Body of pancreas (tissue), 4 donors: ENCODE data around the gene HIC1.

ENCODE experiments used
- CTCF ChIP-seq, 7 experiments: fragments of 450-650 bp in 4 of 7; fragments of 200-600 bp in 3 of 7; sonication (generic) in 3 of 7; IDR thresholded peaks; one replicate each; pipeline ENCODE4 v1.5.1; 2016 to 2019; ENCODE audit warnings: antibody characterized with exemption in 7 of 7
- POLR2A ChIP-seq, 3 donors: fragments of 450-650 bp; IDR thresholded peaks; one replicate each; pipeline ENCODE4 v1.6.1; 2016; ENCODE audit warnings: antibody characterized with exemption in 3 of 3, mild to moderate bottlenecking in 2 of 3

DNA sequence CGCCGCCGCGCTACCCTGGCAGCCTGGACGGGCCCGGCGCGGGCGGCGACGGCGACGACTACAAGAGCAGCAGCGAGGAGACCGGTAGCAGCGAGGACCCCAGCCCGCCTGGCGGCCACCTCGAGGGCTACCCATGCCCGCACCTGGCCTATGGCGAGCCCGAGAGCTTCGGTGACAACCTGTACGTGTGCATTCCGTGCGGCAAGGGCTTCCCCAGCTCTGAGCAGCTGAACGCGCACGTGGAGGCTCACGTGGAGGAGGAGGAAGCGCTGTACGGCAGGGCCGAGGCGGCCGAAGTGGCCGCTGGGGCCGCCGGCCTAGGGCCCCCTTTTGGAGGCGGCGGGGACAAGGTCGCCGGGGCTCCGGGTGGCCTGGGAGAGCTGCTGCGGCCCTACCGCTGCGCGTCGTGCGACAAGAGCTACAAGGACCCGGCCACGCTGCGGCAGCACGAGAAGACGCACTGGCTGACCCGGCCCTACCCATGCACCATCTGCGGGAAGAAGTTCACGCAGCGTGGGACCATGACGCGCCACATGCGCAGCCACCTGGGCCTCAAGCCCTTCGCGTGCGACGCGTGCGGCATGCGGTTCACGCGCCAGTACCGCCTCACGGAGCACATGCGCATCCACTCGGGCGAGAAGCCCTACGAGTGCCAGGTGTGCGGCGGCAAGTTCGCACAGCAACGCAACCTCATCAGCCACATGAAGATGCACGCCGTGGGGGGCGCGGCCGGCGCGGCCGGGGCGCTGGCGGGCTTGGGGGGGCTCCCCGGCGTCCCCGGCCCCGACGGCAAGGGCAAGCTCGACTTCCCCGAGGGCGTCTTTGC, 3.1 kb downstream of the HIC1 start:
- TF ChIP-seq CTCF (IDR thresholded peaks at IDR 0.05), result no peak
- no peak for TF ChIP-seq POLR2A (IDR thresholded peaks at IDR 0.05)
